ENCODE data around the gene ITPA.
A peak's percentile ranks its signal among the peaks of the same experiment; 100 is the strongest.

ITPA gene

GRCh38 chr20:3255728-3256127 is 46.4 kb downstream of the ITPA start:
- no peak for DNase-seq (ENCODE audit: low read depth, low spot score)

GRCh38 chr20:3258429-3258828 is 49.1 kb downstream of the ITPA start:
- DNase-seq (ENCODE audit: low read depth, low spot score), result peak; percentile 20
- H3K4me3 ChIP-seq (ENCODE audit: low read length), result no peak overlapping the region

More at GRCh38 chr20:3255728-3256127, 46.4 kb downstream of the ITPA start:
- H3K4me3 ChIP-seq (ENCODE audit: low read length), result no peak overlapping the region

GRCh38 chr20:3262566-3262965 is 53.3 kb downstream of the ITPA start:
- no peak for DNase-seq (ENCODE audit: low read depth, low spot score)

GRCh38 chr20:3270051-3270450 is 60.8 kb downstream of the ITPA start:
- DNase-seq (ENCODE audit: low read depth, low spot score), result no peak

More at GRCh38 chr20:3262566-3262965, 53.3 kb downstream of the ITPA start:
- no peak overlapping the region for H3K4me3 ChIP-seq (ENCODE audit: low read length)

GRCh38 chr20:3273371-3273770 is 64.1 kb downstream of the ITPA start:
- no peak for DNase-seq (ENCODE audit: low read depth, low spot score)
- no peak overlapping the region for H3K4me3 ChIP-seq (ENCODE audit: low read length)

More at GRCh38 chr20:3270051-3270450, 60.8 kb downstream of the ITPA start:
- H3K4me3 ChIP-seq (ENCODE audit: low read length), result no peak overlapping the region
